PC-9 (cell line): Measurements from ENCODE around the gene ARHGEF28. TPM values are rescaled to one million over a fixed set of nuclear protein-coding genes. Genes with fewer than 3 reads are reported as not detected.

ENCODE experiments used
- BruUV-seq: library from RNA; stranded (reverse); fragments of 400-500 nt; replicated peaks from 2 replicates; lab custom pipeline; 2021; lab: Mats Ljungman, UMichigan
- CTCF ChIA-PET: fragments of 300-600 bp; sonication (Branson Sonifier 250); formaldehyde crosslinking; loops from one replicate; lab custom pipeline; 2022; ENCODE audit warnings: antibody characterized with exemption; lab: Charles Lee
- POLR2A ChIA-PET: fragments of 300-600 bp; sonication (Branson Sonifier 250); formaldehyde crosslinking; loops from one replicate; lab custom pipeline; 2022; ENCODE audit warnings: antibody characterized with exemption; ENCODE audit not compliant: unreplicated experiment; lab: Charles Lee
- DNase-seq, 2 experiments: peaks; one replicate each; pipeline versions ENCODE4 v3.0.0 to v3.0.0-alpha.2; 2015 to 2022; ENCODE audit warnings: mixed read lengths in 1 of 2
- H2AFZ ChIP-seq: fragments of 200-600 bp; sonication (generic); 2 replicates; pipeline ENCODE4 v1.8.1; 2017; ENCODE audit warnings: antibody characterized with exemption
- H3F3A ChIP-seq: fragments of 200-600 bp; sonication (generic); 2 replicates; pipeline ENCODE4 v1.8.1; 2017; ENCODE audit warnings: antibody characterized with exemption, mild to moderate bottlenecking, low read depth; ENCODE audit not compliant: insufficient read depth
- H3K27ac ChIP-seq: fragments of 200-600 bp; sonication (generic); 2 replicates; pipeline ENCODE4 v1.6.1; 2016; ENCODE audit warnings: mixed run types
- H3K27me3 ChIP-seq: fragments of 200-600 bp; sonication (generic); 2 replicates; pipeline ENCODE4 v1.6.1; 2016; ENCODE audit warnings: low read depth, mixed run types; ENCODE audit not compliant: insufficient read depth
- H3K36me3 ChIP-seq: fragments of 200-600 bp; sonication (generic); 2 replicates; pipeline ENCODE4 v1.6.1; 2016; ENCODE audit warnings: low read depth, mixed run types
- H3K4me1 ChIP-seq: fragments of 200-600 bp; sonication (generic); replicated peaks from 2 replicates; pipeline ENCODE4 v1.6.1; 2016; ENCODE audit warnings: mixed run types; ENCODE audit not compliant: insufficient read depth
- H3K4me2 ChIP-seq: fragments of 200-600 bp; sonication (generic); 2 replicates; pipeline ENCODE4 v1.6.1; 2017; ENCODE audit warnings: mixed run types
- H3K4me3 ChIP-seq: fragments of 200-600 bp; sonication (generic); 2 replicates; pipeline ENCODE4 v1.6.1; 2016; ENCODE audit warnings: mixed run types
- H3K79me2 ChIP-seq: fragments of 200-600 bp; sonication (generic); 2 replicates; pipeline ENCODE4 v1.6.1; 2017; ENCODE audit warnings: low read depth, mixed run types
- H3K9me2 ChIP-seq: fragments of 200-600 bp; sonication (generic); 2 replicates; pipeline ENCODE4 v1.8.1; 2017; ENCODE audit warnings: mild to moderate bottlenecking; ENCODE audit not compliant: insufficient read depth
- H3K9me3 ChIP-seq: fragments of 200-600 bp; sonication (generic); 2 replicates; pipeline ENCODE4 v1.8.1; 2016; ENCODE audit warnings: low read depth; ENCODE audit not compliant: insufficient read depth
- H4K20me1 ChIP-seq: fragments of 200-600 bp; sonication (generic); 2 replicates; pipeline ENCODE4 v1.8.1; 2017; ENCODE audit not compliant: insufficient read depth
- EZH2 ChIP-seq: fragments of 200-600 bp; sonication (generic); IDR thresholded peaks from 2 replicates; pipeline ENCODE4 v1.8.0; 2017; ENCODE audit warnings: antibody characterized with exemption, low read depth
- intact Hi-C: fragments of 100-400 bp; cut with micrococcal nuclease; formaldehyde crosslinking; loops from one replicate; pipeline ENCODE4 v1.10.0; 2022; ENCODE audit not compliant: unreplicated experiment
- total RNA-seq: library from RNA; stranded (reverse); gene quantifications from 2 replicates; pipeline ENCODE4 v1.2.3, GENCODE V29; 2021
- TF ChIP-seq, protein P1 (sequence below): fragments of 200-600 bp; sonication (generic); conservative IDR thresholded peaks from 2 replicates; pipeline ENCODE4 v1.6.1; 2017; ENCODE audit warnings: mixed run types, antibody characterized with exemption, mild to moderate bottlenecking, moderate library complexity

The ARHGEF28 gene
- total RNA-seq, 1 experiment from 2014 or later = 77.5 TPM

DNA sequence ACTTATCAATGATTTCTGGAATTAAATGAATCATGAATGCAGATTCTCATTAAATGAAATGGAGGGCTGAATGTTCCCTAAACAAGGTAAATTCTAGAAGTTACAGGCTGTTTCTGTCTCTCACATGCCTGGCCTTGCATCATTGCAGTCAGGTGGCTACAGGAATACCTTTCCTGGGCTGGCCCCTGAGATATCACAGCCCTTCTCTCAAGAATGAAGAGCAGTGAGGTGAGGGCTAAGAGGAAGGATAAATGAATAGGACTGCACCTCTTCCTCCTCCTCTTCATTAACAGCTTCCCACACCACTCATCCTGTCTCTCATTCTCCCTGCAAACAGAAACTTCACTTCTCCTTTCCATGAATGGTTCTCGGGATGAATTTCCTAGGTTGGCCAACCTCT is 22.5 kb downstream of the ARHGEF28 start:
- no peak for DNase-seq
- H3K36me3 ChIP-seq = peaks cover 20% of the 10 kb centered on the region; the same call in 1 of the 2 replicates
- TF ChIP-seq, protein P1, sequence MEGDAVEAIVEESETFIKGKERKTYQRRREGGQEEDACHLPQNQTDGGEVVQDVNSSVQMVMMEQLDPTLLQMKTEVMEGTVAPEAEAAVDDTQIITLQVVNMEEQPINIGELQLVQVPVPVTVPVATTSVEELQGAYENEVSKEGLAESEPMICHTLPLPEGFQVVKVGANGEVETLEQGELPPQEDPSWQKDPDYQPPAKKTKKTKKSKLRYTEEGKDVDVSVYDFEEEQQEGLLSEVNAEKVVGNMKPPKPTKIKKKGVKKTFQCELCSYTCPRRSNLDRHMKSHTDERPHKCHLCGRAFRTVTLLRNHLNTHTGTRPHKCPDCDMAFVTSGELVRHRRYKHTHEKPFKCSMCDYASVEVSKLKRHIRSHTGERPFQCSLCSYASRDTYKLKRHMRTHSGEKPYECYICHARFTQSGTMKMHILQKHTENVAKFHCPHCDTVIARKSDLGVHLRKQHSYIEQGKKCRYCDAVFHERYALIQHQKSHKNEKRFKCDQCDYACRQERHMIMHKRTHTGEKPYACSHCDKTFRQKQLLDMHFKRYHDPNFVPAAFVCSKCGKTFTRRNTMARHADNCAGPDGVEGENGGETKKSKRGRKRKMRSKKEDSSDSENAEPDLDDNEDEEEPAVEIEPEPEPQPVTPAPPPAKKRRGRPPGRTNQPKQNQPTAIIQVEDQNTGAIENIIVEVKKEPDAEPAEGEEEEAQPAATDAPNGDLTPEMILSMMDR = no peak
- TF ChIP-seq EZH2 = no peak
- H3K4me2 ChIP-seq = 0 out of 2 replicates have a peak overlapping the region, but pooled peaks have one; percentile 7
- intact Hi-C loops = no loop called here
- POLR2A ChIA-PET = no interaction called here
- H4K20me1 ChIP-seq = no peaks in the 10 kb centered on the region
- H2AFZ ChIP-seq = no peak overlapping the region
- H3F3A ChIP-seq = peaks cover 21% of the 10 kb centered on the region; the same call in 1 of the 2 replicates
- CTCF ChIA-PET = no interaction called here
- no TSS peak for BruUV-seq
- peak overlapping the region; percentile 25; the same call in 1 of the 2 replicates for H3K27ac ChIP-seq
- peaks cover 58% of the 10 kb centered on the region for H3K4me1 ChIP-seq
- H3K9me3 ChIP-seq = no peaks in the 10 kb centered on the region; the same call in 1 of the 2 replicates
- no peak overlapping the region for H3K4me3 ChIP-seq
- no peaks in the 10 kb centered on the region for H3K27me3 ChIP-seq
- H3K9me2 ChIP-seq = no peaks in the 10 kb centered on the region
- H3K79me2 ChIP-seq = peaks cover 98% of the 10 kb centered on the region

DNA sequence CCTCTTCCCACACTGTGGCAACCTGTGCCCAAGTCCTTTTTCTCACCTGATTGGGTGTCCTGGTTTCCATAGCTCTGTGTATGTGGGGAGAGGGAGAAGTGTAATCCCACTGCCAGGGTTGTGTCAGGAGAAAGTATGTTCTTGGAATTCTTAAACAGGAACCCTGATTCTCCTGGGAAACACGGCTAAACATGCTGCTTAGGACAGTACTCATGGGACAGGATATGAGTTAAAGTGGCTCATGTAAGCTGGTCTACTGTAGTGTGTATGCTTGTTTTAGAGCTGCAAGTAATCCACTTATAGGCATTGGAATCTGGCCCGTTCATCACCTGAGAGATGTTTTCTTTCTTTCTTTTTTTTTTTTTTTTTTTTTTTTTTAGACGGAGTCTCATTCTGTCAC is 23.9 kb downstream of the ARHGEF28 start:
- intact Hi-C loops = loop anchor here (5.0 to 10.0 kb wide), 2 partner anchors 33 to 55 kb away; no protein-coding TSS in a partner anchor
- DNase-seq = no peak
- no peak overlapping the region for H2AFZ ChIP-seq
- peaks cover 35% of the 10 kb centered on the region for H3F3A ChIP-seq
- H4K20me1 ChIP-seq = no peaks in the 10 kb centered on the region
- no peak overlapping the region for H3K4me2 ChIP-seq
- peaks cover 68% of the 10 kb centered on the region for H3K4me1 ChIP-seq
- H3K4me3 ChIP-seq = no peak overlapping the region
- peaks cover 96% of the 10 kb centered on the region for H3K79me2 ChIP-seq
- no peaks in the 10 kb centered on the region for H3K9me3 ChIP-seq
- no TSS peak for BruUV-seq
- TF ChIP-seq EZH2 = no peak
- TF ChIP-seq, protein P1 = no peak
- peaks cover 20% of the 10 kb centered on the region; the same call in 1 of the 2 replicates for H3K36me3 ChIP-seq
- ChIA-PET CTCF (no interaction called here), POLR2A (no interaction called here)
- no peaks in the 10 kb centered on the region for H3K27me3 ChIP-seq
- H3K9me2 ChIP-seq = no peaks in the 10 kb centered on the region
- H3K27ac ChIP-seq = no peak overlapping the region

DNA sequence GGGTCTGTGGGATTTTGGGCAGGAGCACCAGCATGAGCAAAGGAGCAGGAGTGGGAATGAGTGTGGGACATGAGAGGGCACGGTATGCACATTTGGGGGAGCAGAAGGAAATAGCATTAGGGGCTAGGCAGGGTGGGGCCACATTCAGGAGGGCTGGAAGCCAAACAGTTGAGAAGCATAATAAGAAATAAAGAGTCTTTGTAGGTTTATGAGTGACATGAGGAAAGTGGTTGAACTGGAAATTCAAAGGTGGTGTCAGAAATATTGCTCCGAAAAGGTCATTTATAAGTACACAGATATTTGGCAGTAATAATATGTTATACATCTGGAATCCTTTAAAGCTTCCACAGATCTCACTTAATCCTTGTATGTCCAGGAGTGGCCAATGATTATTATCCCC is 26.4 kb downstream of the ARHGEF28 start:
- Histone ChIP-seq H3K4me2 (peak overlapping the region; percentile 67), H2AFZ (no peak overlapping the region), H3K4me3 (no peak overlapping the region), H3K36me3 (peaks cover 25% of the 10 kb centered on the region; the same call in 1 of the 2 replicates), H3F3A (peaks cover 46% of the 10 kb centered on the region), H4K20me1 (no peaks in the 10 kb centered on the region), H3K4me1 (peaks cover 84% of the 10 kb centered on the region), H3K27ac (peak overlapping the region; percentile 96), H3K27me3 (no peaks in the 10 kb centered on the region), H3K9me2 (no peaks in the 10 kb centered on the region; the same call in 1 of the 2 replicates), H3K9me3 (no peaks in the 10 kb centered on the region), H3K79me2 (peaks cover 96% of the 10 kb centered on the region)
- TF ChIP-seq EZH2 = no peak
- TF ChIP-seq, protein P1 = no peak
- intact Hi-C loops = loop anchor here (5.0 to 10.0 kb wide), 2 partner anchors 35 to 58 kb away; no protein-coding TSS in a partner anchor
- CTCF ChIA-PET = no interaction called here
- POLR2A ChIA-PET = interaction anchor here (0.6 kb wide), 3 partner anchors 10 to 936 kb away, joined by 3 to 12 read pairs (median 3); no protein-coding TSS in a partner anchor
- BruUV-seq = no TSS peak
- peak; percentile 37 to 73 for DNase-seq
